Endothelial cell of umbilical vein (primary cell): ENCODE data around the gene NUP50. TPM values are rescaled to one million over a fixed set of nuclear protein-coding genes. Genes with fewer than 3 reads are reported as not detected.

Experiments used
- BruUV-seq: library from RNA; stranded (reverse); fragments of 400-500 nt; replicated peaks from 2 replicates; lab custom pipeline; 2021; lab: Mats Ljungman, UMichigan
- CTCF ChIA-PET: fragments of 300-600, 350-600 bp; sonication (Branson Sonifier 250); formaldehyde crosslinking; loops from one replicate; lab custom pipeline; 2021; ENCODE audit warnings: antibody characterized with exemption, inconsistent platforms; lab: Charles Lee
- POLR2A ChIA-PET: fragments of 300-600, 350-600 bp; sonication (Branson Sonifier 250); formaldehyde crosslinking; loops from one replicate; lab custom pipeline; 2021; ENCODE audit warnings: antibody characterized with exemption, inconsistent platforms; lab: Charles Lee
- DNase-seq: peaks from one replicate; pipeline ENCODE4 v3.0.0-alpha.2; 2011; ENCODE audit warnings: low read depth, low spot score
- FAIRE-seq: peaks from 2 replicates; lab custom pipeline; 2011; peaks lifted over from hg19 to GRCh38; lab: Jason Lieb, UNC
- H2AFZ ChIP-seq: 2 replicates; pipeline ENCODE4 v1.6.0; 2012; ENCODE audit warnings: low read depth, low read length, control low read depth, inconsistent platforms
- H3K27ac ChIP-seq: 2 replicates; pipeline ENCODE4 v1.5.1; 2011; ENCODE audit warnings: low read depth, mild to moderate bottlenecking, control low read depth, low read length, moderate library complexity; ENCODE audit not compliant: insufficient read depth
- H3K27me3 ChIP-seq, 2 experiments: 2 replicates each; pipeline versions ENCODE4 v1.6.0 to v1.6.1; 2011; ENCODE audit warnings: low read length in 2 of 2, mixed read lengths in 1 of 2; ENCODE audit not compliant: control insufficient read depth in 2 of 2, insufficient read depth in 2 of 2
- H3K36me3 ChIP-seq, 2 experiments: 2 replicates in 1 of 2; 3 replicates in 1 of 2; pipeline ENCODE4 v1.5.1; 2011; ENCODE audit warnings: low read length in 2 of 2, mild to moderate bottlenecking in 1 of 2, moderate library complexity in 1 of 2; ENCODE audit not compliant: control insufficient read depth in 2 of 2, insufficient read depth in 2 of 2; ENCODE audit errors: extremely low read depth in 1 of 2
- H3K4me1 ChIP-seq: 3 replicates; pipeline ENCODE4 v1.5.1; 2011; ENCODE audit warnings: mild to moderate bottlenecking, low read length; ENCODE audit not compliant: control insufficient read depth, insufficient read depth; ENCODE audit errors: extremely low read depth
- H3K4me2 ChIP-seq: 2 replicates; pipeline ENCODE4 v1.6.1; 2011; ENCODE audit warnings: low read length, control low read depth, mixed read lengths; ENCODE audit not compliant: insufficient read depth
- H3K4me3 ChIP-seq, 3 experiments: fragments of 200-600 bp in 1 of 3; sonication (generic), shearing (Covaris generic) in 1 of 3; replicated peaks in 1 of 3; 2 replicates each; pipeline ENCODE4 v1.5.1; 2011 to 2016; ENCODE audit warnings: control low read depth in 3 of 3, low read length in 3 of 3, mild to moderate bottlenecking in 2 of 3, inconsistent platforms in 1 of 3, low read depth in 1 of 3, moderate library complexity in 1 of 3; ENCODE audit not compliant: insufficient read depth in 1 of 3
- H3K79me2 ChIP-seq: 2 replicates; pipeline ENCODE4 v1.6.0; 2012; ENCODE audit warnings: low read length, inconsistent platforms; ENCODE audit not compliant: control insufficient read depth, insufficient read depth
- H3K9ac ChIP-seq: replicated peaks from 2 replicates; pipeline ENCODE3; 2011; ENCODE audit warnings: low read length, control low read depth; ENCODE audit not compliant: insufficient read depth; ENCODE audit errors: extremely low read depth
- H3K9me1 ChIP-seq: replicated peaks from 3 replicates; pipeline ENCODE4 v1.6.0; 2011; ENCODE audit warnings: mild to moderate bottlenecking, low read length; ENCODE audit not compliant: control insufficient read depth, insufficient read depth; ENCODE audit errors: extremely low read depth
- H3K9me3 ChIP-seq: replicated peaks from 2 replicates; pipeline ENCODE4 v1.5.1; 2012; ENCODE audit warnings: low read length, inconsistent platforms; ENCODE audit not compliant: control insufficient read depth, insufficient read depth
- H4K20me1 ChIP-seq: replicated peaks from 2 replicates; pipeline ENCODE3; 2011; ENCODE audit warnings: mild to moderate bottlenecking, low read length; ENCODE audit not compliant: control insufficient read depth, insufficient read depth; ENCODE audit errors: extremely low read depth
- EZH2 ChIP-seq: IDR thresholded peaks from 2 replicates; pipeline ENCODE4 v1.6.1; 2012; ENCODE audit warnings: borderline replicate concordance, low read depth, mild to moderate bottlenecking, moderate library complexity, low read length, inconsistent platforms; ENCODE audit not compliant: severe bottlenecking
- FOS ChIP-seq: IDR thresholded peaks from 2 replicates; pipeline ENCODE4 v1.6.1; 2011; ENCODE audit warnings: mild to moderate bottlenecking, low read length, moderate library complexity, borderline replicate concordance; ENCODE audit not compliant: insufficient read depth
- GATA2 ChIP-seq: IDR thresholded peaks from 2 replicates; pipeline ENCODE4 v1.7.0; 2011; ENCODE audit warnings: low read depth, mild to moderate bottlenecking, moderate library complexity, mixed read lengths, low read length; ENCODE audit not compliant: insufficient read length, insufficient read depth
- JUN ChIP-seq: IDR thresholded peaks from 2 replicates; pipeline ENCODE4 v1.6.1; 2011; ENCODE audit warnings: borderline replicate concordance, low read depth; ENCODE audit not compliant: insufficient read length, insufficient read depth
- MYC ChIP-seq: IDR thresholded peaks from one replicate; pipeline ENCODE4 v1.6.1; 2011; ENCODE audit warnings: mild to moderate bottlenecking, low read depth, low read length
- POLR2A ChIP-seq: IDR thresholded peaks from 2 replicates; pipeline ENCODE4 v1.6.1; 2012; ENCODE audit warnings: low read depth, mild to moderate bottlenecking, control low read depth, low read length
- POLR2AphosphoS5 ChIP-seq: IDR thresholded peaks from 2 replicates; pipeline ENCODE4 v1.6.1; 2012; ENCODE audit warnings: low read depth, mild to moderate bottlenecking, control low read depth, low read length, moderate library complexity; ENCODE audit not compliant: insufficient read depth
- dilution Hi-C: fragments of 300-500 bp; cut with MboI; formaldehyde crosslinking; loops from one replicate; pipeline ENCODE4 v1.15.0; 2019; ENCODE audit warnings: low sequenced_read_pairs; ENCODE audit not compliant: extremely low pct_ligation_motif_present
- intact Hi-C: fragments of 100-400 bp; cut with micrococcal nuclease; formaldehyde crosslinking; loops from one replicate; pipeline ENCODE4 v1.10.0; 2022
- polyA plus RNA-seq, 4 experiments: library from polyadenylated mRNA; depleted of rRNA in 3 of 4; stranded (reverse) in 3 of 4; unstranded in 1 of 4; fragments of >200 nt; gene quantifications; 2 replicates each; pipeline versions ENCODE4 v1.2.1 to v1.2.3, GENCODE V29; 2011 to 2012; ENCODE audit warnings: missing spikeins in 1 of 4
- total RNA-seq: library from RNA; stranded (reverse); gene quantifications from 2 replicates; pipeline ENCODE4 v1.2.3, GENCODE V29; 2021
- TF ChIP-seq, protein P1 (sequence below), 2 donors: IDR thresholded peaks; 1 replicate in 1 of 2; 2 replicates in 1 of 2; pipeline ENCODE4 v1.5.1; 2011; ENCODE audit warnings: low read length in 2 of 2, mild to moderate bottlenecking in 2 of 2, moderate library complexity in 2 of 2, control low read depth in 1 of 2, inconsistent platforms in 1 of 2, low read depth in 1 of 2; ENCODE audit not compliant: insufficient read depth in 1 of 2; ENCODE audit errors: extremely low read depth in 1 of 2
- TF ChIP-seq, protein P2 (sequence below): IDR thresholded peaks from 2 replicates; pipeline ENCODE4 v1.6.1; 2011; ENCODE audit not compliant: insufficient read depth, insufficient read length

NUP50 gene
- total and polyA plus RNA-seq, 2 donors (not counting 3 experiments of a cell fraction or from before 2014, with no cell fraction given): 12.4 to 90.9 TPM

DNA sequence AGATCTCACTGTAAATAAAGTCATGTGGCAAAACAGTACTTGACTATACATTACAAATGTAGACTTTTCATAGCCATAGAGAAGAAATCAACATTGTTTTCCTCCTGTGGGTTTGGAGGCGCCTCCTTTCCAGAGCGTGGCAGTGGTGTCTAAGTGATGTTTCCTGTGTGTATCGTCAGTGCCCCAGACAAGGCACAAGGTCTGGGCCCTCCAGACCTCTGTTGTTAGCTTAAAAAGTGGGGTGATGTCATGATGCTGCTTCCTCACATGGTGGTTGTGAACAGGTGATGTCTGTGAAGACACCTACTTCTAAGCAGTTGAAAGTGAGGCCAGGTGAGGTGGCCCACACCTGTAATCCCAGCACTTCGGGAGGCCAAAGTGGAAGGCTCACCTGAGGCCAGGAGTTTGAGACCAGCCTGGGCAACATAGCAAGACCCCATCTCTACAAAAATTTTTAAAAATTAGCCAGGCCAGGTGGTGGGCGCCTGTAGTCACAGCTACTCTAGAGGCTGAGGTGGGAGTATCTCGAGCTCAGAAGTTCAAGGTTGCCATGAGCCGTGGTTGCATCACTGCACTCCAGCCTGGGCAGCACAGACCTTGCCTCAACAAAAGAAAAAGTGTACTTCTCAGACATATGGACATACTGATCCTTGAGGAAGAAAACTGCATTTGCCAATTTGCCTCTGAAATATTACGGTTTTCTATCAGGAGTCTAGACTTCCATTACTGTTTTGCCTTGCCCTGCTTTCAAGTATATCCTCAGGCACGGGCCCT lies 15.7 kb downstream of the NUP50 start:
- Histone ChIP-seq H2AFZ (no peak overlapping the region), H3K9me1 (no peaks in the 10 kb centered on the region), H3K79me2 (peaks cover 76% of the 10 kb centered on the region), H3K4me1 (no peaks in the 10 kb centered on the region), H3K9ac (no peak overlapping the region), H4K20me1 (peaks cover 2% of the 10 kb centered on the region), H3K27ac (no peak overlapping the region), H3K27me3 (no peaks in the 10 kb centered on the region), H3K4me2 (no peak overlapping the region), H3K36me3 (peaks cover 20 to 21% of the 10 kb centered on the region in 2 experiments), H3K9me3 (no peaks in the 10 kb centered on the region), H3K4me3 (no peak overlapping the region)
- ChIA-PET CTCF (no interaction called here), POLR2A (no interaction called here)
- dilution Hi-C loops: no loop called here
- intact Hi-C loops: no loop called here
- BruUV-seq: no TSS peak
- FAIRE-seq (no peak), DNase-seq (no peak)
- TF ChIP-seq, protein P1, sequence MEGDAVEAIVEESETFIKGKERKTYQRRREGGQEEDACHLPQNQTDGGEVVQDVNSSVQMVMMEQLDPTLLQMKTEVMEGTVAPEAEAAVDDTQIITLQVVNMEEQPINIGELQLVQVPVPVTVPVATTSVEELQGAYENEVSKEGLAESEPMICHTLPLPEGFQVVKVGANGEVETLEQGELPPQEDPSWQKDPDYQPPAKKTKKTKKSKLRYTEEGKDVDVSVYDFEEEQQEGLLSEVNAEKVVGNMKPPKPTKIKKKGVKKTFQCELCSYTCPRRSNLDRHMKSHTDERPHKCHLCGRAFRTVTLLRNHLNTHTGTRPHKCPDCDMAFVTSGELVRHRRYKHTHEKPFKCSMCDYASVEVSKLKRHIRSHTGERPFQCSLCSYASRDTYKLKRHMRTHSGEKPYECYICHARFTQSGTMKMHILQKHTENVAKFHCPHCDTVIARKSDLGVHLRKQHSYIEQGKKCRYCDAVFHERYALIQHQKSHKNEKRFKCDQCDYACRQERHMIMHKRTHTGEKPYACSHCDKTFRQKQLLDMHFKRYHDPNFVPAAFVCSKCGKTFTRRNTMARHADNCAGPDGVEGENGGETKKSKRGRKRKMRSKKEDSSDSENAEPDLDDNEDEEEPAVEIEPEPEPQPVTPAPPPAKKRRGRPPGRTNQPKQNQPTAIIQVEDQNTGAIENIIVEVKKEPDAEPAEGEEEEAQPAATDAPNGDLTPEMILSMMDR (IDR thresholded peaks at IDR 0.05; ENCODE audit: extremely low read depth in 1 of 2, insufficient read depth in 1 of 2, low read depth in 1 of 2, low read length in 2 of 2): no peak
- TF ChIP-seq MYC: no peak
- no peak for TF ChIP-seq EZH2
- no peak for TF ChIP-seq POLR2A
- no peak for TF ChIP-seq GATA2
- TF ChIP-seq FOS: no peak
- no peak for TF ChIP-seq POLR2AphosphoS5
- TF ChIP-seq, protein P2, sequence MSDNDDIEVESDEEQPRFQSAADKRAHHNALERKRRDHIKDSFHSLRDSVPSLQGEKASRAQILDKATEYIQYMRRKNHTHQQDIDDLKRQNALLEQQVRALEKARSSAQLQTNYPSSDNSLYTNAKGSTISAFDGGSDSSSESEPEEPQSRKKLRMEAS: no peak
- TF ChIP-seq JUN: no peak
